Measurements from ENCODE around the gene ZDHHC11.
"Not testable (repeated sequence)": the region's sequence is repeated elsewhere in the genome, so short reads cannot be mapped to it uniquely, and the experiment has no call there.

The ZDHHC11 gene

GRCh38 chr5:758698-759053 lies 92.1 kb downstream of the ZDHHC11 start:
- no peak for DNase-seq

GRCh38 chr5:757931-758697 lies 92.7 kb downstream of the ZDHHC11 start:
- no peak for DNase-seq

GRCh38 chr5:757346-757930 lies 93.3 kb downstream of the ZDHHC11 start:
- no peak for DNase-seq

GRCh38 chr5:756865-757345 lies 93.9 kb downstream of the ZDHHC11 start:
- DNase-seq, result no peak

- DNase-seq, result no peak
Observed at GRCh38 chr5:756171-756570, 94.6 kb downstream of the ZDHHC11 start.

- DNase-seq, result not testable (repeated sequence)
Observed at GRCh38 chr5:754143-754632, 96.6 kb downstream of the ZDHHC11 start.

GRCh38 chr5:753567-754142 lies 97.1 kb downstream of the ZDHHC11 start:
- not testable (repeated sequence) for DNase-seq

GRCh38 chr5:752532-753115 lies 98.2 kb downstream of the ZDHHC11 start:
- not testable (repeated sequence) for DNase-seq

GRCh38 chr5:751992-752391 lies 98.8 kb downstream of the ZDHHC11 start:
- not testable (repeated sequence) for DNase-seq

- no peak for DNase-seq
Observed at GRCh38 chr5:751496-751895, 99.3 kb downstream of the ZDHHC11 start.

GRCh38 chr5:750226-750625 lies 100.6 kb downstream of the ZDHHC11 start:
- not testable (repeated sequence) for DNase-seq

- no peak for DNase-seq
Observed at GRCh38 chr5:749101-749670, 101.6 kb downstream of the ZDHHC11 start.

- DNase-seq, result not testable (repeated sequence)
Observed at GRCh38 chr5:748011-748980, 102.5 kb downstream of the ZDHHC11 start.

- not testable (repeated sequence) for DNase-seq
Observed at GRCh38 chr5:747303-747844, 103.4 kb downstream of the ZDHHC11 start.

GRCh38 chr5:746258-746761 lies 104.5 kb downstream of the ZDHHC11 start:
- no peak for DNase-seq

Data from effector CD8-positive, alpha-beta T cell (primary cell).